Ishikawa (cell line): ENCODE measurements around the gene METTL27.

Experiments used
- CEBPB ChIP-seq: IDR thresholded peaks from 2 replicates; pipeline ENCODE4 v1.6.1; 2012
- CREB1 ChIP-seq: IDR thresholded peaks from 2 replicates; pipeline ENCODE4 v1.6.1; 2012; ENCODE audit warnings: low read depth
- EGR1 ChIP-seq: IDR thresholded peaks from 2 replicates; pipeline ENCODE4 v1.6.1; 2012
- EP300 ChIP-seq: IDR thresholded peaks from 2 replicates; pipeline ENCODE4 v1.6.1; 2012; ENCODE audit warnings: borderline replicate concordance
- FOXM1 ChIP-seq: IDR thresholded peaks from 2 replicates; pipeline ENCODE4 v1.6.1; 2012; ENCODE audit warnings: low read depth, borderline replicate concordance
- NFIC ChIP-seq: IDR thresholded peaks from 2 replicates; pipeline ENCODE4 v1.6.1; 2012
- RAD21 ChIP-seq: IDR thresholded peaks from 2 replicates; pipeline ENCODE4 v1.6.1; 2012; ENCODE audit warnings: low read depth
- TAF1 ChIP-seq: IDR thresholded peaks from 2 replicates; pipeline ENCODE4 v1.6.1; 2012; ENCODE audit warnings: low read depth, mild to moderate bottlenecking
- TCF12 ChIP-seq: IDR thresholded peaks from 2 replicates; pipeline ENCODE4 v1.6.1; 2012; ENCODE audit warnings: low read depth
- TEAD4 ChIP-seq: IDR thresholded peaks from 2 replicates; pipeline ENCODE4 v1.6.1; 2012
- YY1 ChIP-seq: IDR thresholded peaks from 2 replicates; pipeline ENCODE4 v1.6.1; 2012; ENCODE audit warnings: low read depth
- ZBTB7A ChIP-seq: IDR thresholded peaks from 2 replicates; pipeline ENCODE4 v1.6.1; 2012; ENCODE audit warnings: low read depth
- TF ChIP-seq, protein P1 (sequence below): IDR thresholded peaks from 2 replicates; pipeline ENCODE4 v1.6.1; 2012; ENCODE audit warnings: low read depth, mild to moderate bottlenecking
- TF ChIP-seq, protein P2 (sequence below): IDR thresholded peaks from 2 replicates; pipeline ENCODE4 v1.6.1; 2012
- TF ChIP-seq, protein P3 (sequence below): IDR thresholded peaks from 2 replicates; pipeline ENCODE4 v1.6.1; 2012

The METTL27 gene

DNA sequence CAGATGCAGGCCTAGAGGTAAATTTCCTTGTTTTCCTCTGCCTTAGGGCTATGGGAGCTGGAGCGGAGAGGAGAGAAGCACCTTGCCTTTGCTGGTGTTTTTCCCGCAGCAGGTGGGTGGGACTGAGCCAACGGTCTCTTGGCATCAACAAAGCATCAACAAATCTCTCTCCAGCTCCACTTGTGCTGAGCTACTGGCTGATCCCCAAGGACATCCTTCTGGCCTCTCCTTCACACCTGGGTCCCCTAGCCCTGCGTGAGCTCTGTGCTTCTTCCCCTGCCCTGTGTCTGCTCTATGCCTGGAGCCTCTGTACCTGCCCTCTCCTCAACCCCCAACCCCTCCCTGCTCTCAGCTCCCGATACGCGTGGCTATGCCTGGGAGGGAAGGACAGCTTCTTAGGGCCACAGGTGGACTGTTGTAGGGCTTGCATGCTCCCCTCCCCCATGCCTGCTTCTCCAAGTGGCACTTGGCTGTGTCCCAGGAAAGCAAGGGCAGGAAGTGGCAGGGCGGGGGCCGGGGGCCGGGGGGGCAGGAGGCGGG is 14.7 kb downstream of the METTL27 start:
- TF ChIP-seq RAD21 (no peak), TCF12 (peak; percentile 68), YY1 (no peak), CREB1 (no peak), EP300 (peak; percentile 43; the same call in 1 of the 2 replicates), TEAD4 (peak; percentile 29), TAF1 (no peak), FOXM1 (peak; percentile 16; the same call in 1 of the 2 replicates), ZBTB7A (no peak), NFIC (peak; percentile 88), EGR1 (0 out of 2 replicates have a peak, but pooled peaks have one; percentile 26)
- TF ChIP-seq, protein P1, sequence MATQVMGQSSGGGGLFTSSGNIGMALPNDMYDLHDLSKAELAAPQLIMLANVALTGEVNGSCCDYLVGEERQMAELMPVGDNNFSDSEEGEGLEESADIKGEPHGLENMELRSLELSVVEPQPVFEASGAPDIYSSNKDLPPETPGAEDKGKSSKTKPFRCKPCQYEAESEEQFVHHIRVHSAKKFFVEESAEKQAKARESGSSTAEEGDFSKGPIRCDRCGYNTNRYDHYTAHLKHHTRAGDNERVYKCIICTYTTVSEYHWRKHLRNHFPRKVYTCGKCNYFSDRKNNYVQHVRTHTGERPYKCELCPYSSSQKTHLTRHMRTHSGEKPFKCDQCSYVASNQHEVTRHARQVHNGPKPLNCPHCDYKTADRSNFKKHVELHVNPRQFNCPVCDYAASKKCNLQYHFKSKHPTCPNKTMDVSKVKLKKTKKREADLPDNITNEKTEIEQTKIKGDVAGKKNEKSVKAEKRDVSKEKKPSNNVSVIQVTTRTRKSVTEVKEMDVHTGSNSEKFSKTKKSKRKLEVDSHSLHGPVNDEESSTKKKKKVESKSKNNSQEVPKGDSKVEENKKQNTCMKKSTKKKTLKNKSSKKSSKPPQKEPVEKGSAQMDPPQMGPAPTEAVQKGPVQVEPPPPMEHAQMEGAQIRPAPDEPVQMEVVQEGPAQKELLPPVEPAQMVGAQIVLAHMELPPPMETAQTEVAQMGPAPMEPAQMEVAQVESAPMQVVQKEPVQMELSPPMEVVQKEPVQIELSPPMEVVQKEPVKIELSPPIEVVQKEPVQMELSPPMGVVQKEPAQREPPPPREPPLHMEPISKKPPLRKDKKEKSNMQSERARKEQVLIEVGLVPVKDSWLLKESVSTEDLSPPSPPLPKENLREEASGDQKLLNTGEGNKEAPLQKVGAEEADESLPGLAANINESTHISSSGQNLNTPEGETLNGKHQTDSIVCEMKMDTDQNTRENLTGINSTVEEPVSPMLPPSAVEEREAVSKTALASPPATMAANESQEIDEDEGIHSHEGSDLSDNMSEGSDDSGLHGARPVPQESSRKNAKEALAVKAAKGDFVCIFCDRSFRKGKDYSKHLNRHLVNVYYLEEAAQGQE = 0 out of 2 replicates have a peak, but pooled peaks have one; percentile 42
- TF ChIP-seq, protein P2, sequence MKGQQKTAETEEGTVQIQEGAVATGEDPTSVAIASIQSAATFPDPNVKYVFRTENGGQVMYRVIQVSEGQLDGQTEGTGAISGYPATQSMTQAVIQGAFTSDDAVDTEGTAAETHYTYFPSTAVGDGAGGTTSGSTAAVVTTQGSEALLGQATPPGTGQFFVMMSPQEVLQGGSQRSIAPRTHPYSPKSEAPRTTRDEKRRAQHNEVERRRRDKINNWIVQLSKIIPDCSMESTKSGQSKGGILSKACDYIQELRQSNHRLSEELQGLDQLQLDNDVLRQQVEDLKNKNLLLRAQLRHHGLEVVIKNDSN = no peak
- TF ChIP-seq, protein P3, sequence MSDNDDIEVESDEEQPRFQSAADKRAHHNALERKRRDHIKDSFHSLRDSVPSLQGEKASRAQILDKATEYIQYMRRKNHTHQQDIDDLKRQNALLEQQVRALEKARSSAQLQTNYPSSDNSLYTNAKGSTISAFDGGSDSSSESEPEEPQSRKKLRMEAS = peak; percentile 44; the same call in 1 of the 2 replicates

DNA sequence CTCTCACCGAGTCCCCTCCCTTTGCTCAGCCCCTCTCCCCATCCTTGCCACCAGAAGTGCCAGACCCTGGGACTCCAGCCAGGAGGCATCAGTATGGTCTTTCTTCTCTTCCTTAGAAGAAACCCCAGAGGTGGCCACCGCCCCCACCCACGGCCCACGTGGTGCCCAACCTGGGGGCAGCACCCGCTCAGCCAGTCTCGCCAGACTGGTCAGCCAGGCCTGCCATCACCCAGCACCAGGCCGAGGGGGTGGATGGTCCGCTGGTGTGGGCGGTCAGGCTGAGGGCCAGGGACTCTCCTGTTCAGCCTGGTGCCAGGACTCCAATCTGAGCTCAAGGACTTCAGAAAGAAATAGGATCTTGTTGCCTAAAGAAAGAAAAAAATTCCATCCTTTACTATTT is 17.3 kb downstream of the METTL27 start:
- TF ChIP-seq, protein P2 = peak; percentile 86
- TF ChIP-seq EGR1 (peak; percentile 96), TEAD4 (peak; percentile 37; the same call in 1 of the 2 replicates), TCF12 (peak; percentile 45; the same call in 1 of the 2 replicates), EP300 (peak; percentile 34; the same call in 1 of the 2 replicates), YY1 (no peak), CREB1 (no peak), NFIC (peak; percentile 62)
- TF ChIP-seq, protein P3 = peak; percentile 61; the same call in 1 of the 2 replicates

DNA sequence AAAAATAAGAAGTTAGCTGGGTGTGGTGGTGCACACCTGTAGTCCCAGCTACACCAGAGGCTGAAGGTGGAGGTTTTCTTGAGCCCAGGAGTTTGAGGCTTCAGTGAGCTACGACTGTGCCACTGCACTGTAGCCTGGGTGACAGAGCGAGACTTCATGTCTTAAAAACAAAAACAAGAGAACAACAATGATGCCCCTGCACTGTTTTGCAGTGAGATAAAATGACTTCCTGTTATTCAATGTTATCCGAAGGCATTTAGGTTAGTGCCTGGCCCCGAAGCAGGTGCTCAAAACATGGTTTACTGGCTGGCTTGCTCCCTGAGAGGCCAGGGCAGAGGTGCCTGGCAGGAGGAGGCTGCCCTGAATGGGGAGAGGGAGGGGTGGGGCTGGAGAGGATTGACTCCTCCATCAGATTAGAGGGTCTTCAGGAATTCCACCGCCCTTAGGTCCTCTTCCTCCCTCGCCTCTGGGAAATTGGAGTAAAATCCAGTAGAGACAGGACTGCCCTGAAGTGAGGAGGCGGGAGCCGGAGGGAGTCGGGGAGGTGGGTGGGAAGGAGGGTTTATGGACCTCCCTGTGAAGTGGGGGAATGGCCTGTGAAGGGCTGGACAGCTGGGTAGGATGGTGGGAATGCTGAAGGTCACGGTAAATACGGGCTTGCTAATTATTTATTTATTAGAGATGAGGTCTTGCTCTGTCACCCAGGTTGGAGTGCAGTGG is 18.3 kb downstream of the METTL27 start:
- TF ChIP-seq CREB1 (no peak), RAD21 (no peak), TEAD4 (no peak), CEBPB (no peak), FOXM1 (no peak), EGR1 (no peak), TAF1 (no peak)
- TF ChIP-seq, protein P3 = no peak
- TF ChIP-seq, protein P2 = no peak

DNA sequence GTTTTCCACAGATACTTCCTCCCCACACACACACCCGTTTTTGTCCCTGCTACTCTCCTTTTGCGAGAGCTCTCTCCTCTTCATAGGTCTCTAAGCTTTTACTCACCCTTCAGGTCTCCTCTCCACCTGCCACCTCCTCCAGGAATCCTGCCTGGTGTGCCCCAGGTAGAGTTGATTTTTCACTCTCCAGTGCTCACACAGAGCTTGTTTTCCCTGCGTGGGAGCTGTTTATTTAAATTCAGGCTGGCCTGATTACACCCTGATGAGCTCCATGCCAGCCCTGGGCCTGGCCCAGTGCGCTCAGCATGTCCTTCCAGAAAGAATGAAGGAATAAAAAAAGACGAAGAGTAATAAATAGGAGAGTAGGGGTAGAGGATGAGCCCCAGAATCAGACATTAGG is 19.1 kb downstream of the METTL27 start:
- no peak for TF ChIP-seq CEBPB

DNA sequence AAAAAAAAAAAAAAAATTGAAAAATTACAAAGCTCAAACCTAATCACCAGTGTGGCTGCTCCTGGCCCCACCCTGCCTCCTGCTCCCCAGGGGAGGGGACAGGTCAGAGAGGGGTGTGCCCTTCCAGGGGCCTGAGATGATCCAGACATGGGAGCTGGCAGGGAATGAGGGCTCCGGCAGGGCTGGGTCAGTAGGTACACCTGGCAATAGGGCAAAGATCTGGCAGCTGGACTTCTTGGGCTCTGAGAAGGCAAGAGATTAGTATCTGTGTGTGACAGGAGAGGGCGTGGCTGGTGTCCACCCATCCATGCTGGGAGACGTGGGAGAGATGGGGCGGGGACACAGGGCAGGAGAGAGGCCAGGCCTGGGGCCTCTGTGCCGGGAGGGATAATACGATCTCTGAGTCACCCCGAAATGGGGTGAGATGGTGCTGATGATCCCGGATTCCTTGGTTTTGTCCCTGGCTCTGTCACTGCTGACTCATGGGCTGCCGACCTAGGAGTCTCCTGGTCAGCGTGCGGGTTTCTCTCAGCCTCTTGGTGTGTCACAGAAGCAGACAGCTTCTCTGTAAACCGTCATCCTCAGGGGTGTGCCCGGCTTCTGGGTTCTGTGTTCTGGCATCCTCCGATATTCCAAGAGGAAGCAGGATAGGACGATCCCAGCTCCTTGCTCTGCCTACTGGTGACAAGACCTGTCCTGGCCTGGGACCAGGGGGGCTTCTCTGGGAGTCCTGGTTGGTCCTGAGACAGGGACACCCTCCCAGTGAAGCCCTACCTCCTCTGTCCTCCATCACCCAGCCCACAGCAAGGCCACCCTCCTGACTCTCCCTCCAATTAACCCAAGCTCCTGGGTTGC is 19.8 kb downstream of the METTL27 start:
- TF ChIP-seq NFIC = no peak
- TF ChIP-seq CEBPB = no peak
- TF ChIP-seq, protein P3 = no peak
- no peak for TF ChIP-seq ZBTB7A
- TF ChIP-seq, protein P1 = no peak
- no peak for TF ChIP-seq FOXM1
- no peak for TF ChIP-seq RAD21
- peak; percentile 75; the same call in 1 of the 2 replicates for TF ChIP-seq TCF12
- no peak for TF ChIP-seq TAF1
- TF ChIP-seq YY1 = no peak
- TF ChIP-seq, protein P2 = no peak
- TF ChIP-seq CREB1 = no peak
- 0 out of 2 replicates have a peak, but pooled peaks have one; percentile 38 for TF ChIP-seq EGR1
- TF ChIP-seq TEAD4 = no peak
- TF ChIP-seq EP300 = peak; percentile 20; the same call in 1 of the 2 replicates
